ENCODE measurements around the gene SMIM17. TPM values are rescaled to one million over a fixed set of nuclear protein-coding genes. Genes with fewer than 3 reads are reported as not detected.

Gene SMIM17
- polyA plus RNA-seq, 1 of the 3 experiments (the other 2 are of a cell fraction), result 0.05 TPM

DNA sequence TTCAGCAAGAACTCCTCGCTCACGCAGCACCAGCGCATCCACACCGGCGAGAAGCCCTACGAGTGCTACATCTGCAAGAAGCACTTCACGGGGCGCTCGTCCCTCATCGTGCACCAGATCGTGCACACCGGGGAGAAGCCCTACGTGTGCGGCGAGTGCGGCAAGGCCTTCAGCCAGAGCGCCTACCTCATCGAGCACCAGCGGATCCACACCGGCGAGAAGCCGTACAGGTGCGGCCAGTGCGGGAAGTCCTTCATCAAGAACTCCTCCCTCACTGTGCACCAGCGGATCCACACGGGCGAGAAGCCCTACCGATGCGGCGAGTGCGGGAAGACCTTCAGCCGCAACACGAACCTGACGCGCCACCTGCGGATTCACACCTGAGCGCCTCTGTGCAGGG lies 20.6 kb upstream of the SMIM17 start:
- Histone ChIP-seq H3K79me2 (ENCODE audit: insufficient read depth) (peaks cover 18% of the 10 kb centered on the region), H4K20me1 (ENCODE audit: insufficient read depth) (no peaks in the 10 kb centered on the region), H3K9ac (no peak overlapping the region), H3K36me3 (replicated peaks in 1 of 2; ENCODE audit: control insufficient read depth in 1 of 2, insufficient read depth in 2 of 2, low read length in 1 of 2) (peaks cover 20 to 38% of the 10 kb centered on the region in 2 experiments), H3K4me3 (ENCODE audit: low read depth in 2 of 2, low read length in 1 of 2) (peak overlapping the region in 1 of 2 experiments; percentile 7; a peak in 1 of 4 replicates), H2AFZ (ENCODE audit: low read depth) (no peak overlapping the region), H3K9me3 (no peaks in the 10 kb centered on the region), H3F3A (replicated peaks; ENCODE audit: insufficient read depth) (no peaks in the 10 kb centered on the region), H3K4me1 (ENCODE audit: control insufficient read depth in 1 of 2, insufficient read depth in 2 of 2, low read depth in 1 of 2, low read length in 1 of 2) (no peaks in the 10 kb centered on the region), H3K9me2 (no peaks in the 10 kb centered on the region), H3K27me3 (ENCODE audit: insufficient read depth) (no peaks in the 10 kb centered on the region), H3K4me2 (no peak overlapping the region), H3K27ac (ENCODE audit: low read depth in 2 of 2, low read length in 1 of 2) (no peak overlapping the region)
- WGBS (ENCODE audit: low lambda C conversion rate), result 99% methylated on average over 31 of the region's 37 CpGs
- CTCF ChIA-PET, result no interaction called here
- POLR2A ChIA-PET, result no interaction called here
- DNase-seq, result no peak
- TF ChIP-seq NFIC (IDR thresholded peaks at IDR 0.05; ENCODE audit: borderline replicate concordance) (no peak), JUND (IDR thresholded peaks at IDR 0.05) (no peak), RAD21 (IDR thresholded peaks at IDR 0.05; ENCODE audit: low read length) (no peak), YY1 (IDR thresholded peaks at IDR 0.05; ENCODE audit: low read depth) (no peak), CHD2 (IDR thresholded peaks at IDR 0.05; ENCODE audit: low read length, partially characterized antibody) (no peak), RFX5 (IDR thresholded peaks at IDR 0.05; ENCODE audit: low read length) (no peak), EP300 (IDR thresholded peaks at IDR 0.05; ENCODE audit: borderline replicate concordance in 1 of 2, low read depth in 1 of 2, low read length in 1 of 2) (no peak), SMC3 (IDR thresholded peaks at IDR 0.05; ENCODE audit: low read depth, low read length) (no peak)
- TF ChIP-seq, protein P1, sequence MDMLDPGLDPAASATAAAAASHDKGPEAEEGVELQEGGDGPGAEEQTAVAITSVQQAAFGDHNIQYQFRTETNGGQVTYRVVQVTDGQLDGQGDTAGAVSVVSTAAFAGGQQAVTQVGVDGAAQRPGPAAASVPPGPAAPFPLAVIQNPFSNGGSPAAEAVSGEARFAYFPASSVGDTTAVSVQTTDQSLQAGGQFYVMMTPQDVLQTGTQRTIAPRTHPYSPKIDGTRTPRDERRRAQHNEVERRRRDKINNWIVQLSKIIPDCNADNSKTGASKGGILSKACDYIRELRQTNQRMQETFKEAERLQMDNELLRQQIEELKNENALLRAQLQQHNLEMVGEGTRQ (IDR thresholded peaks at IDR 0.05; ENCODE audit: borderline replicate concordance, low read depth, low read length), result no peak
- TF ChIP-seq, protein P2, sequence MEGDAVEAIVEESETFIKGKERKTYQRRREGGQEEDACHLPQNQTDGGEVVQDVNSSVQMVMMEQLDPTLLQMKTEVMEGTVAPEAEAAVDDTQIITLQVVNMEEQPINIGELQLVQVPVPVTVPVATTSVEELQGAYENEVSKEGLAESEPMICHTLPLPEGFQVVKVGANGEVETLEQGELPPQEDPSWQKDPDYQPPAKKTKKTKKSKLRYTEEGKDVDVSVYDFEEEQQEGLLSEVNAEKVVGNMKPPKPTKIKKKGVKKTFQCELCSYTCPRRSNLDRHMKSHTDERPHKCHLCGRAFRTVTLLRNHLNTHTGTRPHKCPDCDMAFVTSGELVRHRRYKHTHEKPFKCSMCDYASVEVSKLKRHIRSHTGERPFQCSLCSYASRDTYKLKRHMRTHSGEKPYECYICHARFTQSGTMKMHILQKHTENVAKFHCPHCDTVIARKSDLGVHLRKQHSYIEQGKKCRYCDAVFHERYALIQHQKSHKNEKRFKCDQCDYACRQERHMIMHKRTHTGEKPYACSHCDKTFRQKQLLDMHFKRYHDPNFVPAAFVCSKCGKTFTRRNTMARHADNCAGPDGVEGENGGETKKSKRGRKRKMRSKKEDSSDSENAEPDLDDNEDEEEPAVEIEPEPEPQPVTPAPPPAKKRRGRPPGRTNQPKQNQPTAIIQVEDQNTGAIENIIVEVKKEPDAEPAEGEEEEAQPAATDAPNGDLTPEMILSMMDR (IDR thresholded peaks at IDR 0.05), result no peak

DNA sequence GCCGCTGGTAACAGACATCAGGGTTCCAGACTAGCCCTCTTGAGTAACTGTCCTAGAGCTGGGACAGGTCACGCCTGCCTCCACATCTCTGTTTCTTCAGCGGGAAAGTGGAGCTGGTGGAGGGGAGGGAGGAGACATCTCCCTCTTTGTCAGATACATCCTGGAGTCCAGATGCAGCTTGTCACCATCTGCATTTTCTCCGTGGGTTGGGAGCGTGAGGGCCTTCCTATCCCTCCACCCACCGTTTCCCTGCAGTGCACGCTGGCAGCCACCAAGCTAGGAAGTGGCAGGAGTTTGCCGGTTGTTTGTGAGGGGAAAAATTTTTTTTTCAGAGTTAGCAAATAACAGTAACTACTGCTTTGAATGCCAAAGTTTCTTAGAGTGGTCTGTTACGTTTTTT lies 20.0 kb upstream of the SMIM17 start:
- Histone ChIP-seq H3K27me3 (ENCODE audit: insufficient read depth) (no peaks in the 10 kb centered on the region), H3F3A (replicated peaks; ENCODE audit: insufficient read depth) (no peaks in the 10 kb centered on the region), H3K9ac (no peak overlapping the region), H3K36me3 (replicated peaks in 1 of 2; ENCODE audit: control insufficient read depth in 1 of 2, insufficient read depth in 2 of 2, low read length in 1 of 2) (peaks cover 19 to 37% of the 10 kb centered on the region in 2 experiments), H3K4me1 (ENCODE audit: control insufficient read depth in 1 of 2, insufficient read depth in 2 of 2, low read depth in 1 of 2, low read length in 1 of 2) (no peaks in the 10 kb centered on the region), H3K4me3 (ENCODE audit: low read depth in 2 of 2, low read length in 1 of 2) (no peak overlapping the region; a peak in 1 of 4 replicates), H4K20me1 (ENCODE audit: insufficient read depth) (no peaks in the 10 kb centered on the region), H3K4me2 (no peak overlapping the region), H3K9me2 (no peaks in the 10 kb centered on the region), H2AFZ (ENCODE audit: low read depth) (no peak overlapping the region), H3K9me3 (no peaks in the 10 kb centered on the region), H3K79me2 (ENCODE audit: insufficient read depth) (peaks cover 14% of the 10 kb centered on the region; the same call in 1 of the 2 replicates), H3K27ac (ENCODE audit: low read depth in 2 of 2, low read length in 1 of 2) (no peak overlapping the region)
- ChIA-PET POLR2A (no interaction called here), CTCF (no interaction called here)
- no peak for DNase-seq
- TF ChIP-seq RXRA (IDR thresholded peaks at IDR 0.05; ENCODE audit: borderline replicate concordance, low read depth), result no peak
- TF ChIP-seq NFIC (IDR thresholded peaks at IDR 0.05; ENCODE audit: borderline replicate concordance), result no peak
- no peak for TF ChIP-seq RFX5 (IDR thresholded peaks at IDR 0.05; ENCODE audit: low read length)
- TF ChIP-seq, protein P3, sequence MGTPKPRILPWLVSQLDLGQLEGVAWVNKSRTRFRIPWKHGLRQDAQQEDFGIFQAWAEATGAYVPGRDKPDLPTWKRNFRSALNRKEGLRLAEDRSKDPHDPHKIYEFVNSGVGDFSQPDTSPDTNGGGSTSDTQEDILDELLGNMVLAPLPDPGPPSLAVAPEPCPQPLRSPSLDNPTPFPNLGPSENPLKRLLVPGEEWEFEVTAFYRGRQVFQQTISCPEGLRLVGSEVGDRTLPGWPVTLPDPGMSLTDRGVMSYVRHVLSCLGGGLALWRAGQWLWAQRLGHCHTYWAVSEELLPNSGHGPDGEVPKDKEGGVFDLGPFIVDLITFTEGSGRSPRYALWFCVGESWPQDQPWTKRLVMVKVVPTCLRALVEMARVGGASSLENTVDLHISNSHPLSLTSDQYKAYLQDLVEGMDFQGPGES (IDR thresholded peaks at IDR 0.05; ENCODE audit: low read depth, low read length), result no peak
- no peak for TF ChIP-seq FOXM1 (IDR thresholded peaks at IDR 0.05; ENCODE audit: low read depth)
- TF ChIP-seq SIN3A (IDR thresholded peaks at IDR 0.05; ENCODE audit: borderline replicate concordance, low read depth, low read length), result no peak
- TF ChIP-seq EZH2phosphoT487 (IDR thresholded peaks at IDR 0.05; ENCODE audit: borderline replicate concordance, low read depth), result no peak
- 91% methylated on average over 9 of the region's 9 CpGs for WGBS (ENCODE audit: low lambda C conversion rate)

Measured in SK-N-SH (cell line).